ENCODE data around the gene FKBP15. TPM values are rescaled to one million over a fixed set of nuclear protein-coding genes. Genes with fewer than 3 reads are reported as not detected.

The FKBP15 gene
- total RNA-seq, 1 experiment from 2014 or later: 18.5 TPM

- Histone ChIP-seq H3K14ac (ENCODE audit: insufficient read depth, low read length) (no peak overlapping the region), H2BK12ac (ENCODE audit: insufficient read length, low read depth, low read length) (no peak overlapping the region), H4K20me1 (ENCODE audit: control insufficient read depth, insufficient read depth, insufficient read length) (no peaks in the 10 kb centered on the region), H4K5ac (ENCODE audit: insufficient read length, low read depth, low read length) (no peak overlapping the region), H3K79me2 (ENCODE audit: insufficient read depth, low read length) (peaks cover 11% of the 10 kb centered on the region), H2BK120ac (ENCODE audit: low read depth, low read length, poor library complexity, severe bottlenecking) (no peak overlapping the region), H3K79me1 (ENCODE audit: insufficient read depth, low read depth, low read length, poor library complexity, severe bottlenecking) (no peaks in the 10 kb centered on the region), H3K27ac (ENCODE audit: insufficient read length, low read depth, low read length) (no peak overlapping the region), H3K9me3 (ENCODE audit: control insufficient read depth, low read depth, low read length) (no peaks in the 10 kb centered on the region), H3K4me1 (ENCODE audit: insufficient read depth, low read length) (no peaks in the 10 kb centered on the region; the same call in 1 of the 2 replicates), H3K4ac (ENCODE audit: low read depth, low read length) (no peak overlapping the region), H3K4me2 (ENCODE audit: insufficient read depth, insufficient read length, low read length) (no peak overlapping the region), H2AK5ac (ENCODE audit: insufficient read length, low read length) (no peak overlapping the region), H2AFZ (ENCODE audit: low read length) (no peak overlapping the region), H3K27me3 (ENCODE audit: insufficient read depth, low read length) (no peaks in the 10 kb centered on the region), H2BK15ac (ENCODE audit: low read depth, low read length) (no peak overlapping the region), H3K23ac (ENCODE audit: insufficient read length, low read depth, low read length) (no peak overlapping the region), H2BK20ac (ENCODE audit: low read depth, low read length, poor library complexity, severe bottlenecking) (no peak overlapping the region), H4K91ac (ENCODE audit: insufficient read length, low read depth, low read length) (no peak overlapping the region), H3K23me2 (ENCODE audit: insufficient read length, low read depth, low read length, poor library complexity, severe bottlenecking) (peaks cover 5% of the 10 kb centered on the region), H3T11ph (ENCODE audit: low read length) (no peak overlapping the region), H2BK5ac (ENCODE audit: insufficient read length, low read length) (no peak overlapping the region), H4K8ac (replicated peaks; ENCODE audit: insufficient read length, low read depth, low read length) (no peak overlapping the region), H3K18ac (ENCODE audit: insufficient read length, low read depth, low read length) (no peak overlapping the region), H3K56ac (ENCODE audit: insufficient read length, low read depth, low read length) (no peak overlapping the region), H3K9ac (ENCODE audit: extremely low read depth, insufficient read length, low read length) (no peak overlapping the region)
- no peak overlapping the region for H3K4me3 Mint-ChIP-seq
- H3K27me3 Mint-ChIP-seq (ENCODE audit: low read depth): no peaks in the 10 kb centered on the region
- peaks cover 8 to 11% of the 10 kb centered on the region in 2 experiments for H3K4me1 Mint-ChIP-seq
- no peak overlapping the region for H3K27ac Mint-ChIP-seq
- no CpG with 5 or more reads among the region's 3 CpGs for WGBS (ENCODE audit: extremely low coverage, insufficient read length, low lambda C conversion rate)
- TF ChIP-seq CTCF (conservative IDR thresholded peaks at IDR 0.05): no peak
- DNase-seq: no peak
- no peaks in the 10 kb centered on the region; a peak in 1 of 5 replicates for H3K9me3 Mint-ChIP-seq
- H3K36me3 Mint-ChIP-seq (ENCODE audit: insufficient read depth in 1 of 3, low read depth in 3 of 3): no peaks in the 10 kb centered on the region; a peak in 1 of 7 replicates
Measured at GRCh38 chr9:113216406-113216805, 4.7 kb downstream of the FKBP15 start.
